ENCODE data around the gene EFR3B.

The EFR3B gene

GRCh38 chr2:25035537-25036220 is 6.2 kb upstream of the EFR3B start:
- no peak for DNase-seq

GRCh38 chr2:25036221-25036559 is 5.7 kb upstream of the EFR3B start:
- DNase-seq: no peak

GRCh38 chr2:25039126-25039525 is 2.8 kb upstream of the EFR3B start:
- DNase-seq: no peak

DNA sequence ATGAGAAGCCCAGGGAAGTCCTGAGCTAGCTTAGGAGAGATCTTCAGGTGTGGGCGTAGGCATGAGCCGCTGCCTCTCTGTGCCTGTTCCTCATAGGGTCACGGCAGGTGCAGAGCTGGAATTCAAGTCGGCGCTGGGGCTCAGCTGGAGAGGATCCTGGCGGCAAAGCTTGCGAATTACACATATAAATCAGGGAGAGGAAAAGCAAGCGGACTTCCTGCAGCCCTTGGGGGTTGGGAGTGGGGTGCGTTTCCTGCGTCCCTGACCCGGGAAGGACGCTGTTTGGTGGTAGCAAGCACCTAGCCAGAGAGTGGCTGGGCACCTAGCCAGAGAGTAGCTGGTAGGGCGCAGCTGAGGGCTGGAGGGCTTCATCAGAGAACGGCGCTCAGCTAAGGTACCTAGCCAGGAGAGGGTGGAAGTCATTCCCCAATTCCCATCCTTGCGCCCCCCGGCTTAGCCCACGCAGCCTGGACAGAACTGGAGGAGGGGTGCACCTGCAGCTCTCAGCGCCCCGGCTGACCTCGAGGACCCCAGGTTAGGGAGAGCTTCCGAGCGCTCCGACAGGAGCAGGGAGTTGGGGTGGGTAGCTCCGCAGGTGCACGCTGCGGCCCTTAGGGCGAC is 459 bp upstream of the EFR3B start:
- no peak for DNase-seq

DNA sequence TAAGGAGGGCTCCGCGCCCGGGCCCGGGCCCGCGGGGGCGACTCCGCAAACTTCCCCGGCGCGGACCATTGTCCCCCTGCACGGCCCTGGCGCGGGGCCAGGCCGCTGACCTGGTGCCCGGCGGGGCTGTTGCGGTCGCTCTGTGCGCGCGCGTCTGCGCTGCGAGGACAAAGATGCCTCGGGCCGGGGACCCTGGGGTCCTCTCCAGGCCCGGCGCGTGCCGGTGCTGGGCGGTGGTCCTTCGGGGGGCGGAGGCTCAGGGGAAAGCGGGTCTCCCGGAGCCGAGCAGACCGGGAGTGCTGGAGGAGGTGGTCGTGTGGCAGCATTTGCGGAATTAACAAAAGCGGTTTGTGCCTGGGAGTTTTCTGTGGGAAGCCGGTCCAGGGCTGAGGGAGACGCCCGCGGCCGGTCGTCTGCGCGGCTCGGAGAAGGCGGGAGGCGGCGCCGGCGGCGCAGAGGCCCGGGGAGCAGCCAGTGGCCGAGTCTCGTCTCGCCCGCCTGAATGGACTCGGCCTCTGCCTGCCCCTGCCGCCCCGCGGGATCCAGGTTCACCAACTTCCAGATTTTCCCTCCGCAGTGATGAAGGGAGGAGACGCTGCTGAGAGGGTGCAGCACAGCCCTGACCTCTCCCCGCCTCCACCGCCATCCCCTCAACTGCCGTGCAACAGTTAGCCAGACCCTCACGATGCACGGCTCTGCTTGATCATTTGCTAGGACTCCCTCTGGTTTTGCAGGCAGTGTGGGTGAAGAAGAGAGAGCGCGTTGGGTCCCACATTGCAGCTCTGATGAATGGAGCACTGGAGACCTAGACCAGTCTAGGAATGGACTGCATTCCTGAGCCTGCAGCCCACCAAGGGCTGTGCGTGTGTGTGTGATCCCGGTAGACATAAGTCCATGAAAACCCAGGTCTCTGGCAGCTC is 705 bp downstream of the EFR3B start:
- no peak for DNase-seq

DNA sequence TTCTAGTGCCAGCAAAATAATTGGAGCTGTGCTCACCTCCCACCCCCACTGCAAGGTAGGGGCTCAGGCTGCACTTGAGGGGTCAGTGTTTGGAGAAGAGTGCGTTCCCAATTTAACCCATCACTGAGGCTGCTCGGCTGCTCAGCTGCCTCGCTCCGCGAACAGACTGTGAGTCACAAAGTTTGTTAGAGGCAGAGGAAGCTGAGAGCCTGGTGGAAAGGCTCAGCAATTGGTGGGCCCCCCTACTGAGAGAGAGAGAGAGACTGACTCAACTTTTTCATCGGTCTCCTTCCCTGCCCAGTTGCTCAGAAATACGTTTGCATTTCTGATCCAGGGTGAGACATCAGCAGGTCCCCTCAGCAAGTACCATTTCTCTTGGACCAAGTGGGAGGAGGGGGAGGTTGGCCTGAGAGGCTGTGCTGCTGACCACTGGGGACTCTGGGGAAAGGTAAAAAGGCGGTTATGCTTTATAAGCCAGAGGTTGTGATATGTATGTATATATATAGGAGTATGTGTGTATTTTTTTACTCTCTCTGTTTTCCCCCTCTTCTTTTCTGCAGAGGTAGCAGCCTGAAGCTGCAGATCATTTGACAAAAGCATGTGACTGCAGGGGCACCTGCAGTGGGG is 1.5 kb downstream of the EFR3B start:
- no peak for DNase-seq

DNA sequence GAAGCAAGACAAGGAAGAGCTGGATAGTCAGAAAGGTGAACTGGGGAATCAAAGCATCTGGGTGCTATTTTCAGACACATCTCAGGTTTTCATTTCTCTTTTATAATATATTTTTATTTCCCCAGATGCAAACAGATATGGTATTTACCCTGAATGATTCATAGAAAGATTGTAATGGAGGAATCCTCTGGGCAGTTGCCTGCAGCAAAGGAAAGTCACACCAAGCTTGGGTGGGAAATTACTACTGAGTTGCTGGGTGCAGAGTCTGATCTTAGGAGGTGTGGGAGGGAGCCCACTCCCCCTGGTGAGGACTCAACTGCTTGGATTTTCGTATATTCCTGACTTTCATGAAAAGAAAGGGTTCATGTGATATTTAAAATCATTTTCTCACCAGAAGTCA is 2.1 kb downstream of the EFR3B start:
- DNase-seq: no peak

- DNase-seq: no peak
These were observed 3.1 kb downstream of the EFR3B start for GRCh38 chr2:25044990-25045389.

- no peak for DNase-seq
These were observed 7.5 kb downstream of the EFR3B start for GRCh38 chr2:25049422-25049821.

- DNase-seq: no peak
These were observed 8.3 kb downstream of the EFR3B start for GRCh38 chr2:25050128-25050527.

DNA sequence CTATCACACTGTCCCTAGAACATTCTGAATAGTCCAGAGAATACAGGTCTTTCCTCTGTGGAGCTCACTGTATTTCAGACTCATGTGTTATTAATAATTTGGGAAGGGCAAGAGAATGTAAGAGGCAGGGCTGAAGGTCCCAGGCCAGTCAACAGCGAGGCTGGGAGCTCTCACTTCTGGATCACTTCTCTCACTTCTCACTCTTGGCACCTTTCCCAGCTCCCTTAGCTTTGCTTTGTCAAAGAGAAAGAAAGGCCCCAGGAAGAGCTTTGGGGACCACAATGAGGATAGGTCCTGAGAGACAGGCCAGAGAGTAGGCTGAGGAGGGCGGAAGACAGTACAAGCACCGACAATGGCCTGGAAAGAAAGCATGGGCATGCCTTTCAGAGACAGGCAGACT is 11.2 kb downstream of the EFR3B start:
- no peak for DNase-seq

- DNase-seq: no peak
These were observed 12.8 kb downstream of the EFR3B start for GRCh38 chr2:25054720-25055119.

DNA sequence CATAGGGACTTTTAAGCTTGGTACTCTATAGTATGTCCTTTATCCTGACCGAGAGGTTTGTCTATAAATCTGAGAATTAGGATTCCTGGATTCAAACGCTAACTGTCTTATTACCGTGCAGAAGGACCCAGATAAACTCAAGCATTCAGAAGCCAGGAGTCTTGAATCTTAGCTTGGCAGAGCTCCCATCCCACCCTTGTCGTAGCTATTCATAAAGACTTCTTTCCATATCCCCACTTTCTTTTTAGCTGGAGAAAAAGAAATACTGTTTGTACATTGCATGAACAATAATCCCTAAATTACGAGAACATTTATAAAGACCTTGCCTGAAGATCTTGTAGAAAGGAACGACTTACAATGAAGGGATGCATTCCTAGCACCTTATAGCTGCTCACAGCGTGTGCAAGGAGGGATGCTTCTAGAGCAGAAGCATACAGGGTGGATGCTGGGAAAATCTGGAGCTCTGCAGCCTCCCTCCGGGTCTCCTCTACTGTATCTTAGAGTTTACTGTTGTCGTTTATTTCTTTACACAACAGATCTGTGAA is 13.6 kb downstream of the EFR3B start:
- no peak for DNase-seq

GRCh38 chr2:25056098-25056821 is 14.4 kb downstream of the EFR3B start:
- DNase-seq: no peak

GRCh38 chr2:25062511-25062917 is 20.6 kb downstream of the EFR3B start:
- DNase-seq: no peak

DNA sequence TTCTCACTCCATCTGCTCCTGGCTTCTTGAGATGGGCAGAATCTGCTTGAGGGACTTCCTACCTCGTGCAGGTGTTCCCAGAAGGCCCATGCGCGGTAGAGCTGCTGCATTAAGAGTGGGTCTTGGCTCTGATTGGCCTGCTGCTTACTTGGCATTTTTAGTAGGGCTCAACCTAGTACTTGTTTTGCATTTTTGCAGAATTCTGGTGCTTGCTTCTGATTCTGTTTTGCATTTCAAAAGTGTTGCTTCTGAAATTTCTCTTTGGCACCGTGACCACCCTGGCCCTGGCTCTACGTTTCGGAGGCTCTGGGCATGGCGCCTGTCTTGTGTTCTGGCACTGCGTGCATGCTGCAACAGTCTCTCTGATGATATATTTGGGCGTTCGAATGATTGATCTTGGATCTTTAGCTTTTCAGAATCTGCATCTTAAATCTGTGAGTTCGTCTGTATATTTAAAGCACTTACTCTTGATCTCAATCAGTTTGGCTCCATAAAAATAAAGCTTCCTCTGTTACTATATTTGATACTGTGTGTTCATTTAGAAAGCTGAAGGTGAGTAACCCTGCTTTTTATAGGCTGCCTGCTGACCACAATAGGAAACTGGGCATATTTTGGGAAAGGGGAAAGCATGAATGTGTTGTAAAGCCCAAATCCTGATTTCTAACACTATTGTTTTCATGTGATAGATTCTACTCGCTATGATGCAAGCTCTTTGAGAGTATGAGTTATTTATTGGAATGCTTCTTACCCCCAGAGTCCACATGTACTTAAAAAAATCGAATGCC is 22.2 kb downstream of the EFR3B start:
- DNase-seq: no peak

- DNase-seq: no peak
These were observed 23.9 kb downstream of the EFR3B start for GRCh38 chr2:25065768-25066167.

- DNase-seq: no peak
These were observed 24.6 kb downstream of the EFR3B start for GRCh38 chr2:25066455-25066854.

DNA sequence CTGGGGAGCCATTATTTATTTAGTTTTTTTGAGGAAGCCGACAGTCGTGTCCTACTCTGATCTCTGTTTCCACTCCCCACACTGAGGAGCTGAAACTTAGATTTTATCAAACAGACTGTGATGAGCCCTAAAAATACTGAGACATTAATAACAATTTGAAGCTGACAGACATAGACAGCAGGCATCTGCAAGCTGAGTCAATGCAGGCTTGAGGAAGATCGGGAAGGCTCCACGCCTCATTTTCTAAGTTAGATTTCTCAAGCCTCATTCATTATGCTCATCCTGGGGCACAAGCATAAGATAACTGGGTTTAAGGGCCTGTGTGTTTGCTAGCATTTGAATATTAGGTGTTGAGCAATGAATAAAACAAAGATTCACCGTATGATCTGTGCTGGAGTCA is 26.3 kb downstream of the EFR3B start:
- no peak for DNase-seq

GRCh38 chr2:25071966-25072365 is 30.1 kb downstream of the EFR3B start:
- DNase-seq: no peak

GRCh38 chr2:25072606-25073005 is 30.7 kb downstream of the EFR3B start:
- no peak for DNase-seq

GRCh38 chr2:25073025-25073424 is 31.1 kb downstream of the EFR3B start:
- DNase-seq: no peak

All from cortex of kidney (tissue), 1 donor.